Endothelial cell of umbilical vein (primary cell): ENCODE measurements around the gene TRPC3.

Experiments
- CTCF ChIP-seq, 2 donors: IDR thresholded peaks; 1 replicate in 1 of 2; 2 replicates in 1 of 2; pipeline ENCODE4 v1.5.1; 2011; ENCODE audit warnings: low read length in 2 of 2, mild to moderate bottlenecking in 2 of 2, moderate library complexity in 2 of 2, control low read depth in 1 of 2, inconsistent platforms in 1 of 2, low read depth in 1 of 2; ENCODE audit not compliant: insufficient read depth in 1 of 2; ENCODE audit errors: extremely low read depth in 1 of 2
- POLR2A ChIP-seq: IDR thresholded peaks from 2 replicates; pipeline ENCODE4 v1.6.1; 2012; ENCODE audit warnings: low read depth, mild to moderate bottlenecking, control low read depth, low read length
- POLR2AphosphoS5 ChIP-seq: IDR thresholded peaks from 2 replicates; pipeline ENCODE4 v1.6.1; 2012; ENCODE audit warnings: low read depth, mild to moderate bottlenecking, control low read depth, low read length, moderate library complexity; ENCODE audit not compliant: insufficient read depth
- TF ChIP-seq, protein P1 (sequence below): IDR thresholded peaks from 2 replicates; pipeline ENCODE4 v1.6.1; 2011; ENCODE audit not compliant: insufficient read depth, insufficient read length

- TF ChIP-seq CTCF (IDR thresholded peaks at IDR 0.05; ENCODE audit: extremely low read depth in 1 of 2, insufficient read depth in 1 of 2, low read depth in 1 of 2, low read length in 2 of 2) = no peak
- TF ChIP-seq, protein P1, sequence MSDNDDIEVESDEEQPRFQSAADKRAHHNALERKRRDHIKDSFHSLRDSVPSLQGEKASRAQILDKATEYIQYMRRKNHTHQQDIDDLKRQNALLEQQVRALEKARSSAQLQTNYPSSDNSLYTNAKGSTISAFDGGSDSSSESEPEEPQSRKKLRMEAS = no peak
- TF ChIP-seq POLR2A = no peak
- TF ChIP-seq POLR2AphosphoS5 = no peak
Measured at GRCh38 chr4:121953860-121954259, 2.0 kb upstream of the TRPC3 start.
